Measurements from ENCODE around the gene GAGE12J.
A peak's percentile ranks its signal among the peaks of the same experiment; 100 is the strongest.
"Not testable (repeated sequence)": the region's sequence is repeated elsewhere in the genome, so short reads cannot be mapped to it uniquely, and the experiment has no call there.

The GAGE12J gene, protein sequence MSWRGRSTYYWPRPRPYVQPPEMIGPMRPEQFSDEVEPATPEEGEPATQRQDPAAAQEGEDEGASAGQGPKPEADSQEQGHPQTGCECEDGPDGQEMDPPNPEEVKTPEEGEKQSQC

DNA sequence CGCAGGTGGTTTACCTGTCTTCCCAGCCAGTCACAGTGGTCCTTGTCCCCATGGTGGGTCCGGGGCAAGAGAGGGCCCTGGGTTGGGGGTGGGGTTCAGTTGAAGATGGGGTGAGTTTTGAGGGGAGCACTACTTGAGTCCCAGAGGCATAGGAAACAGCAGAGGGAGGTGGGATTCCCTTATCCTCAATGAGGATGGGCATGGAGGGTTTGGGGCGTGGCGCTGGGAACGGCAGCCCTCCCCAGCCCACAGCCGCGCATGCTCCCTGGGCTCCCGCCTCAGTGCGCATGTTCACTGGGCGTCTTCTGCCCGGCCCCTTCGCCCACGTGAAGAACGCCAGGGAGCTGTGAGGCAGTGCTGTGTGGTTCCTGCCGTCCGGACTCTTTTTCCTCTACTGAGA is at the start of gene GAGE12J:
Gene GAGE12J, plus strand, starts transcription at position 301 of the 400 bp plus-strand sequence. CDS start 1,157 bp downstream, outside the sequence.
- not testable (repeated sequence) for DNase-seq

DNA sequence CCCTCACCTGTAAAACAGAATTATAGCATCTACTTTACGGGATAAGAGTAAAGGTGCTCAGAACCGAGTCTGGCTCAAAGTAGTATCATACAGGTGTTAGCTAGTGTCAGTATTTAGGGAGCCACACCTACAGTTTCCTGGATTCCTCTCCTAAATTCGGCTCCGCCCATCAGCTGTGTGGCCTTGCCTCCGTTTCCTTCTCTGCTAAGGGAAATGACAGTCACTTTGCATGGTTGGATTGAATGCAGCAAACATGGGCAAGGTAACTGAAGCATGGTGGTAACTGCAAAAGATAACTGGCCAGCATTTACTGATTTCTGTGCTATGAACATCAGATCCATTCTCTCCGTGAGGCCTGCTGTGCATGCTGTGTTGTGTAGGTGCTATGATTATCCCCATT is 49.4 kb upstream of the GAGE12J start:
- DNase-seq, result no peak

DNA sequence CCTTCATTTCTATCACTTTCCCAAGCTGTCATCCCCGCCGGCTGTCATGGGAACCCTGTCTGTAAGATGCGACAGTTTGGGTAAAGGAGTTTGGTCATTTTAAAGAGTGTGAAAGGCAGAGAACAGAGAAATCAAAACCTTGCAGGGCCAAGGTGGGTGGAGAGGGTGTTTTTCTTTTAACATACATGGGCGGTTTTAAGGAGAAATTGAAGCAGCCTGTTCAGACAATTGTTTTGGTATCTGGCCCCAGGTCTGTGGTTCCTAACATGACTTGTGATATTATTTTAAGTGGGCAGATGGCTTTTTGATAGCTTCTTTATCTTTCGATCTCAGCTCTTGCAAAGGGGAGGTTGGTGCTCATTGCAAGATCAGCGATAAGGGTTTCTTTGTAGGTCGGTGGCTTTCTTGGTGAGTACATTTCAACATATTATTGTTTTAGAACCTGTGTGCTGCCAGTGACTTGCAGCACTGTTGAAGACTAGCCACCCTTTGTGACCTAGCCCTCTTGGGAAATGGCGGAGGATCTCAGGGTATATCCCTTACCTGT is 48.6 kb upstream of the GAGE12J start:
- no peak for DNase-seq

DNA sequence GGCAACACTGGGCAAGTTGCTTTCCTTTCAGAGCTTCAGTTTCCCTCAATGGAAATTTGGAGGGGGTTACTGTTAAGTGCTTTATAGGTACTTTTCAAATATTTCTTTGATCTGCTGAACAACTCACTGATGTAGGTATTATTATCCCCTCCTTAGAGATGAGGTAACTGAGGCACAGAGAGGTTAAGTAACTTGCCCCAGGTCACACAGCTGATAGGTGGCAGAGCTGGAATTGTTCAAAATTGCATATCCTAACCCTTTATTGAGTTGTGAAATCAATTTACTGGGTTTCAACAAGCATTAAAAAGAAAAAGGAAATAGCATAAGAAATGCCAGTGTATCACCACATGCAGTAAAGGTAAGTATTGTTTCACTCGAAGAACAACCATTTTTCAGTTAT is 45.6 kb upstream of the GAGE12J start:
- DNase-seq, result no peak

DNA sequence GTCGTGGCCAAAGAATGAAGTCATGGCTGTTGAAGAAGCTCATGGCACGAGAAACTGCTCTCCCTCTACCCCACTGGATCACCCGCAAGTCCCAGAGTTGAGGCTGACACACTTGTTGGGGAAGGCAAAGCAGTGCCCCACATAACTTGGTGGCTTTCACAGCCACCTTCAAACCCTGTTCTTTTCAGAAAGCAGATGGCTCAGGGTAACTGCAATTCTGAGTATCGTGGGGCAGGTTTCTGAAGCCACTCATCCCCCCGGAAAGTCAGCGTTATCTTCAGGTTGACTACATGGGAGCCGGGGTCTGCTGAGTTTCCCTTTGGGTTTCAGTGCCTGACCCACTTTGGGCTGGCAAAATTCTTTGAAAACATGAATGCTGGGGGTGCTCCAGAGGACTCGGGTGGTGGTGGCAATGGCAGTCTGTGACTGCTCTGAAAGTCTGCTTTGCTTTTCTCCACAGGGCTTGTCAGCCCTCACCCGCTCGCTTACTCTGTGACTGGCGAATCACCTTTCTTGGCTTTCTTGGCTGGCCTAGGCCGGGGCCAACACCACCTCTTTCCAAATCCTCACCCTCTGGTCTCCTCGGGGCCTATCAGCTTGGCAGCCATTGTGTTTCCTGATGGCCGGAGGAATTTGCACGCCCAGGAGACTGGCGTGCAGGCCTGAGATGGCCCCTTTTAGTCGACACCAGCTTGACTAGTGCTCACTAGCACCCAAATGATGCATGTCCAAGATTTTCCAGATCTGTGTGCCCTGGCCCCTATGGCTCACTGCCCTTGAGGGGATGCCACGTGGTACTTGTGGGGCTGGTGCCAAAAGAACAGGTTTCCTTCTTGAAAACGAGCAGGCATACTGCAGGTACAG is 44.9 kb upstream of the GAGE12J start:
- peak; percentile 61 for DNase-seq

DNA sequence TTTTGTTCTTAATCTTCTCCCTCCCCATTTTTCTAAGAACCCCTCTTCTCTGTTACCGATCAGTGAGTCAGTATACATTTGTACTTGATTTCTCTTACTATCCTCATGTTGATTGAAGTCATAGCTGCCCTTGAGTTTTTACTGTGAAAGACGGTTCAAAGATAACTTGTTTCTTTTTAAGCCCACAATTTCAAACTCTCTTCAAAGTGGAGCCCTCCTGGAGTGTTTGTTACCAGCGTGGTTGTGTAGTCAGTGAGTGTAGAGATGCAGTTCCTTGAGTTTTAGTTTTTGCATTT is 44.4 kb upstream of the GAGE12J start:
- no peak for DNase-seq

DNA sequence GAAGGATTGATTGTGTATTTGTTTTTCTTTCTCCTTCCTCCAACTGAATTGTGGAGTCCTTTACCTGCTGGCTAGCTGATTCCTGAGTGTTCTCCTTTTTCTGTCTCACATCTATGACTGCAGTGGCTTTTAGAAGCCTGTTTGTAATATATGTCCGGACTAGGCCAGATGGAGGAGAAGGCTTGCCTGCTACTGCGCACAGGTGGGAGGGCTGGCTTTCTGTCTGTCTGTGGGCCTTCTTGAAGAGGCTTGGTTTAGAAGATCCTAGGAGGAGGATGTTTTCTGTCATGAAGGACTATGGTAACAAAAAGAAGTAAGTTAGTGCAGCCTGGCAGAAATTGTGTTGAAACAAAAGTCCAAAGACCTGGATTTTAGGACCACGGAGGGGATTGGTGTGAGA is 43.8 kb upstream of the GAGE12J start:
- DNase-seq, result no peak

DNA sequence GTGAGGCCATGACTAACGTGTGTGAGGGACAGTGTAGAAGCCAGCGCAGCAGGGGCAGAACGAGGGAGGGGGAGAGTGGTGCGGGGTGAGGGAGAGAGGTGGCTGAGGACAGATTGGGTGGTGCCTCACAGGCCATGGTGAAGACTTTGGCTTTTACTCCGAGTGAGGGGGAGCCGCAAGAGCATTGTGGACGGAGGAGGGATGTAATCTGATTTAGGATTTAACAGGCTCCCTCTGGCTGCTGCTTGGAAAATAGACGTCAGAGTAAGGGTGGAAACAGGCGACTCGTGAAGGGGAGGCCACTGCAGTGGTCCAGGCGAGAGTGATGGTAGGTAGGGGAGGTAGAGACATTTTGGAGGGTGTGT is 39.2 kb upstream of the GAGE12J start:
- no peak for DNase-seq

DNA sequence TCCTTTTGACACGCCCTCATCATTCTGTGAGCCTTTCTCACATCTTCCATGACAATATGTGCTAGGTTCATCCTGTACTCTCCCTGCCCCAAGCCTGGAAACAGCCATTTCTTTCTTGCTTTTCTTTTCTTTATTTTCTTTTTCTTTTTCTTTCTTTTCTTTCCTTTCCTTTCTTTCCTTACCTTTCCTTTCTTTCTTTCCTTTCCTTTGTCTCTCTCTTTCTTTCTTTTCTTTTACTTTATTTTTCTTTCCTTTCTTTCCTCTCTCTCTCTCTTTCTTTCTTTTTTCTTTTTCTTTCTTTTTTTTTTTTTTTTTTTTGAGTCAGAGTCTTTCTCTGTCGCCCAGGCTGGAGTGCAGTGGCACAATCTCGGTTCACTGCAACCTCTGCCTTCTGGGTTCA is 37.6 kb upstream of the GAGE12J start:
- DNase-seq, result no peak

DNA sequence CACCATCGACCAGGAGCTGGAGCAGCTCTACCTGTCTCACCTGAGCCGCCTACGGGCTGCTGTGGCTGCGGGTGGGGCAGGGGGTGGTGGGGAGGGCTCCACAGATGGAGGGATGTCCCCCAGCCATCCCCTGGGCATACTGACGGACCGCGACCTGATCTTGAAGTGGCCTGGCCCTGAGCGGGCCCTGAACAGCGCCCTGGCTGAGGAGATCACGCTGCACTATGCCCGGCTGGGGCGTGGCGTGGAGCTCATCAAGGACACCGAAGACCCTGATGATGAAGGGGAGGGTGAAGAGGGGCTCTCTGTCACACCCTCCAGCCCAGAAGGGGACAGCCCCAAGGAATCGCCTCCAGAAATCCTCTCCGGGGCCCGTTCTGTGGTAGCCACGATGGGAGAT is 35.7 kb upstream of the GAGE12J start:
- DNase-seq, result no peak

DNA sequence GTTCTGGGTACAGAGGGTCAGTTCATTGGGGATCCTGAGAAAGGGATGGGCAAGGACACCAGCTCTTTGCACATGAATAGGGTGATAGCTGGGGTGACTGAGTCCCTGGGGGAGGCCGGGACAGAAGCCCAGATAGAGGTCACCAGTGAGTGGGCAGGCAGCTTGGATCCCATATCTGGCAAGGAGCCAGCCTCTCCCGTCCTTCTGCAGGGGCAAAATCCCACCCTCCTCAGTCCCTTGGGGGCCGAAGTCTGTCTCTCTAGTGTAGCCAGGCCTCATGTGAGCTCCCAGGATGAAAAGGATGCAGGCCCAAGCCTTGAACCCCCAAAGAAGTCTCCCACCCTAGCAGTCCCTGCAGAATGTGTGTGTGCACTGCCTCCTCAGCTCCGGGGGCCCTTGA is 35.3 kb upstream of the GAGE12J start:
- no peak for DNase-seq

DNA sequence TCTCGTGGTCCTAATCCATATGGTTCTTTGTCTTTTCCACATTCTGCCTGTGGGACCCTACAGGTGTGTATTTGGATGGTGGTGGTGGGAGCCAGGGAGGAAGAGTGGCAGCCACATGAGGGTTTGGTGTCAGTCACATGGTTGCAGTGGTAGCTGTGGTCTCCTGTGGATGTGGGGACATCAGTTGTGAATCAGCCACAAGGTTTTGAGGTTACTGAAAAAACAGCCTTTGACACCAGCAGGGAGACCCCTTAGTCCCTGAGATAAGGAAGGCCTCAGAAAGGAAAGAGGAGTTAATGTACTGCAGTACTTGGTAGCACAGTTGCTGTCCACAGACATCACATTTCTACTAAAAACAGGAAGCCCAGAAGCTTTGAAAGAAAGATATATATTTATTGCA is 34.2 kb upstream of the GAGE12J start:
- no peak for DNase-seq

DNA sequence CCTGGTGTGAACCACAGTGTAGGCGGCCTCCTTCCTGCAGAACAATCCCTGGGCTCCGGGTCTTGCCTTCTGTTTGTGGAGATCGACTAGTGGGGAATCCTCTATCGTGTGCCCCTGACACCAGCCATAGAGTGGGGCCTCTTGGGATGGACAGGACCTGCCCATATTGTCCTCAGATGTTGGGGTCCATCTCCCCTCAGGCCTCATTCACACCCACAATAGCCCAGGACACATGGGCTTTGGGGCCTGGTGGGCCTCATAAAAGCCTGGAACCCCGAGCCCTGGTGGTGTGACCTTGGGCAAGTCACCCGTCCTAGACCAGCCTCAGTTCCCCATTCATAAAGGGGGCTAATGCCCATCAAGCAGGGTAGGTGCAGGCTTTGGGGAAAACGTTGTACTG is 31.6 kb upstream of the GAGE12J start:
- no peak for DNase-seq

DNA sequence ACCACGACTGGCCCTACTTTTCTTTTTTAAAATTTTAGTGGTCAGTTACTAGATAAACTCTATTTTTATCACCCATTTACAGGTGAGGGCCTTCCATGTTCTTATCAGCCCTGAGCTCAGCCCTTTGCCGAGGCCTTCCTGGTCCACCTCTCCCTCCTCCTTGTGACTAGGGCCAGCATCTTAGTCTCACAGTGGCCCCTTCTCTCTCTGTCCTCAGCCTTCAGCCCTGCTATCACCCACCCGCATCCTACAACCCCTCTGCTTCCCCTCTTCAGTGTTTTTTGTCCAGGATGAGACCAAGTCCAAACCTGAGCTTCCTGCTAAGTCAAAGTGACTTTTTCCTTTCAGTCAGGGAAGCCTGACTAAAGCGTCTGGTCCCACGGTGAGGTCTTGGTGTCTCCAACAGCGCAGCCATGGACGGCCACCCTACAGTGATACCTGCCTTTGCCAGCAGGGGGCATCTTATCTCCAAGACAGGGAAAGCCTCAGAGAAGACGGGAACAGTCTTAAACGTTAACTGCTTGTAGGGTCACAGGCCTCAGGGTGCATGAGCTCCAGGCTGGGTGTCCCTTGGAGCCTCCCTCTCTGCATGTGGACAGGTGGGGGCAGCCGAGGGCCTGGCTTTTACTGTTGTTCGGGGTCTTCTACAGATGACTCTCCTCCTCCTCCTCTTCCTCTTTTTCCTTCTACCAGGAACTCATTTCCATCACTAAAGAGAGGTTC is 30.1 kb upstream of the GAGE12J start:
- DNase-seq, result peak; percentile 85

DNA sequence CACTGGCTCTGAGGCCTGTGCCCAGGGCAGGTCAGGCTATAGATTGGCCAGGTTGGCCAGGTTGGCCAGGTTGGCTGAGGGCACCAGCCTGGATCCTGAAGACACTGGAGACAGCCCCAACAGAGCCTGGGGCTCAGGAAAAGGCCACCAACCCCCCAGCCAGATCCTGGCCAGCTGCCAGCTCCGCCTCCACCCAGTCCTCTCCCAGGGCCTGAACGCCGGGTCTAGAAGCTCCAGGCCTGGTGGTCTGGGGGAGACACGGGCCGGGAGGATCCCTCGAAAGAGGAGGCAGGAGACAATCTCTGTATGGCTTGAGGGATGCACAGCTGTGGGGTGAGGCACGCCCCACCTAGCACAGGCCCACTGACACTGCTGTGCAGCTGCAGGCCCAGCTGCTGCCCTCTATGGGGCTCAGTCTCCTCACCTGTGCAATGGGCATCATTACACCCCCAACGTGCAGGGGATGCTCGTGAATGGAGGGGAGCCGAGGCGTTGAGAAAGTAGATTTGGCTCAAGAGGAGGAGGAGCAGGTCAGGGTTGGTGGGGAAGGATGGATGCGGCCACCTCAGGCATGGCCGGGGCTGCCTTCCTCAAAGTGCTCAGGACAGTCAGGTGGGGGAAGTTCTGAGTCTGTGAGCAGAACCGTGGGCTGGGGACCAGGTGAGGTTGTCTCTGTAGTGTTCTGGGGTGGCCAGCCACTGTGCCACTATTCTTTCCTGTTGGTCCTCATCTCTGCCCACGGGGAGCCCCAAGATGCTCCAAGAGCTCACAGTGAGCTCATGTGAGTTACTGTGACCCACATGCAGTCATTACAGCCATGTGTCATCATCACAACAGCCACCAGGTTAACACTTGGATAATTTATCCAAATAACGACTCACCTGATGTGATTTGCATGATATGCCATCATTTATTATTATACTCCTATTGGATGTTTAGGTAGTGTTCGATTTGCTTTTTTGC is 29.2 kb upstream of the GAGE12J start:
- no peak for DNase-seq

DNA sequence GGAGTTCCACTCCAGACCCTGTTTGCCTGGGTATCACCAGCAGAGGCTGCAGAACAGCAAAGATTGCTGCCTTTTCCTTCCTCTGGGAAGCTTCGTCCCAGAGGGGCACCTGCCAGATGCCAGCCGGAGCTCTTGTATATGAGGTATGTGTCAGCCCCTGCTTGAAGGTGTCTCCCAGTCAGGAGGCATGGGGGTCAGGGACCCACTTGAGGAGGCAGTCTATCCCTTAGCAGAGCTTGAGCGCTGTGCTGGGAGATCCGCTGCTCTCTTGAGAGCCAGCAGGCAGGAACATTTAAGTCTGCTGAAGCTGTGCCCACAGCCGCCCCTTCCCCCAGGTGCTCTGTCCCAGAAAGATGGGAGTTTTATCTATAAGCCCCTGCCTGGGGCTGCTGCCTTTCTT is 22.5 kb upstream of the GAGE12J start:
- not testable (repeated sequence) for DNase-seq

DNA sequence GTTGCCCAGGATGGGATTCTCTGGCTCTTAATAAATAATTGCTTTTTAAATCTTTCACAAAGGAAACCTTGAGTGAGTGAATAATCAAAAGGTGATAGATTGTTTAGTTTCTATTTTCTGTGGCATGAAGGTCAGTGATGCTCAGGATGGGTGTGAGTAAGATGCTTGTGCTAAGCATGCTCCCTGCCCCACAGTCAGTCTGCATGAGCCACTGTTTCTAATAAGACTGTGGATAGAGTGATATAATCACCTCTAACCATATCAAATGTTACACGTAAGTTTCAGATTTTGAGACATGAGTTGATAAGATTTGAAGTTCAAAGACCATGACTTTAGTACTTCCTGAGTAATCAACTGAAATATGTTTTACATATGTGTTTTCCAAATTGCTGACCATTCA is 21.1 kb upstream of the GAGE12J start:
- DNase-seq, result no peak

DNA sequence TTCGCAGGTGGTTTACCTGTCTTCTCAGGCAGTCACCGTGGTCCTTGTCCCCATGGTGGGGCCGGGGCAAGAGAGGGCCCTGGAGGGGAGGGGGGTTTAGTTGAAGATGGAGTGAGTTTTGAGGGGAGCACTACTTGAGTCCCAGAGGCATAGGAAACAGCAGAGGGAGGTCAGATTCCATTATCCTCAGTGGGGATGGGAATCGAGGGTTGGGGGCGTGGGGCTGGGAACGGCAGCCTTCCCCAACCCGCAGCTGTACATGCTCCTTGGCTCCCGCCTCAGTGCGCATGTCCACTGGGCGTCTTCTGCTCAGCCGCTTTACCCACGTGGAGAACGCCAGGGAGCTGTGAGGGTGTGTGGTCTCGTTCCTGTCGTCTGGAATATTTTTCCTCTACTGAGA is 18.5 kb upstream of the GAGE12J start, which contains the start of gene GAGE10:
Gene GAGE10, plus strand, starts transcription at position 301 of the 400 bp plus-strand sequence. CDS start 1,214 bp downstream, outside the sequence.
- no peak for DNase-seq

DNA sequence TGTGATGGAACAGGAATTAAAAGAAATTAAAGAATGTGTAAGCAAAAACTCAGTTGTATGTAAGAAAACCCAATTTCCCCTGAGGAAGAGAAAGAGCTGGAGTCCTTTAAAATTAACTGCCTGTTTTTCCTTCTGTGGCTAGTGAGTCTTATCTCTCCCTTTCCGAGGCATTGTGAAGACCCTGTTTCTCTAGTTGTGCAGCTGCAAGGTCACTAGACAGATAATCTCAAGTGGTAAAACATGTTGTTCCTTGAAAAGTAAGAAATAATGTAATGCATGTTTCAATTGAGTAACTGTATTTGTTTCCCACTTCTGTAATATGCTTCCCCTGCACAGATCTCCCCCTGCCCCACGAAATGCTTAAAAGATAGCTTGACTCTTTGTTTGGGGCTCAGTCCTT is 14.1 kb upstream of the GAGE12J start:
- DNase-seq, result not testable (repeated sequence)

DNA sequence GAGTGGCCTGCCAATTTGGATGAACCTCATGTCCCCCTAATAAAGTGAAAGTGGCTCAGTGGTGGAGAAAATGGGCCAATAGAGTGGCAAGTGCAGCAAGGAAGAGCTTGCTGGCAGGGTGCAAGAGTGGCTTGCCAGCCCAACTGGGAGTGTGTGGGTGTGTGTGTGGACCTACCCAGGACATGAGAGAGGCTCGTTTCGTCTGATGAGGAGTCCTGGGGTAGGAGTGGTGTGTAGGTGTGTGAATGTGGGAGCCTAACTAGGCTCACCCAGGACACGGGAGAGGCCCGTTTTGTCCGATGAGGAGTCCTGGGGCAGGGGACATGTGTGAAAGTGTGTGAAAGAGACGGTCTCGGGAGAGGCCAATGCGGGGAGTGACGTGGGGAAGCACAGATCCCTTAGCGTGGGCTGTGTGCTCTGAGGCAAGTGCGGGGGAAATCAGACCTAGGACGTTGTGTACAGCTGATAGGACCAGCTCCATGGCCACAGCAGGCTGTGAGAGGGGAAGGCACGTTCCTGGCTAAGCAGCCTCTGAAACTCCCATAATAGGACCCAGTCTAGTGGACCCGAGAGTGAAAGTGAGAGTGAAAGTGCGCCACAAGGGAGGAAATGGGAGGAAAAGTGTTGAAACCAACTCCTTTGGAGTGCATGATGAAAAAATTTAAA is 13.1 kb upstream of the GAGE12J start:
- no peak for DNase-seq

DNA sequence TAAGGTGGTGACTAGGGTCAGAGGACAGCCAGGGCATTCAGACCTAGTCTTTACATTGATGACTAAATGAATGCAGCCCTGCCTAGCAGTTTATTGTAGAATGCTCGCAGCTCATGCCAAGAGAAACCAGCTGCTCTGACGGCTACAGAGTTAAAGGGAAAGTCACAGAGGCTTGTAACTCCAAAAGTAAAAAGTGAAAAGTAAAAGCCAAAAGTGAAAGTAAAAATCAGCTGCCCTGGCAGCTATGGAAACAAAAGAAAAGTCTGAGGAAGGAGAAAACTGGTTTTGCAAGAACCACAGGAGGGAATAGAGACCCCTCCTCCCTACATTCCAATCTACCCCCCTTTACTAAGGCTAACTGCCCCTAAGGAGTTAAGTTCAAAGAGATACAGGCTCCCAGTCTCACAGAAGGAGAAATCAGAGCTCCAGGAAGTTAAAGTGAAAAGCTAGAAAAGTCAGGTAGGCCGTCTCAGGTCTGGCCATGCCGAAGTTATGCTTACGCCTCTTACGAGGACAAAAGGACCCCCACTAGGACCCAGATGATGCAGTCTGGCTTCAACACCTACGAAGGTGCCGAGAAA is 12.3 kb upstream of the GAGE12J start:
- DNase-seq, result no peak

DNA sequence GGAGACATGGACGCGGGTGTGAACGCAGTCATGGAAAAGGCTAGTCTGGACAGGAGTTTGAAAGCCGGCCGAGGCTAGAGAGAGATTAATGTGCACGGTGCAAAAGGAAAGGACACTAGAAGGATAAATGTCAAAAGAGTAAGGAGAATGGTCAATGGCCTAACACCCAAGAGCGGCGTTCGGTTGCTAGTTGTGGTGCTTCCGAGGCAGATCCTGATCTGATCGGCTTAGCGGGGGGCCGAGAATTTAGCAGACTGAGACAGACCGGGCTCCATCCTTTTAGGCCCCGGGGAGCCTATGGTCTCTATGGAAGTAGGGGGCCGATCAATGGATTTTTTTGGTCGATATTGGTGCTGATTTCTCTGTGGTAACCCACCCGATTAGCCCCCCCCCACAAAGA is 11.5 kb upstream of the GAGE12J start:
- no peak for DNase-seq
